ENCODE measurements around the gene NUP210L. TPM values are rescaled to one million over a fixed set of nuclear protein-coding genes. Genes with fewer than 3 reads are reported as not detected.

The NUP210L gene
- total RNA-seq, 1 donor from 2014 or later = not detected

DNA sequence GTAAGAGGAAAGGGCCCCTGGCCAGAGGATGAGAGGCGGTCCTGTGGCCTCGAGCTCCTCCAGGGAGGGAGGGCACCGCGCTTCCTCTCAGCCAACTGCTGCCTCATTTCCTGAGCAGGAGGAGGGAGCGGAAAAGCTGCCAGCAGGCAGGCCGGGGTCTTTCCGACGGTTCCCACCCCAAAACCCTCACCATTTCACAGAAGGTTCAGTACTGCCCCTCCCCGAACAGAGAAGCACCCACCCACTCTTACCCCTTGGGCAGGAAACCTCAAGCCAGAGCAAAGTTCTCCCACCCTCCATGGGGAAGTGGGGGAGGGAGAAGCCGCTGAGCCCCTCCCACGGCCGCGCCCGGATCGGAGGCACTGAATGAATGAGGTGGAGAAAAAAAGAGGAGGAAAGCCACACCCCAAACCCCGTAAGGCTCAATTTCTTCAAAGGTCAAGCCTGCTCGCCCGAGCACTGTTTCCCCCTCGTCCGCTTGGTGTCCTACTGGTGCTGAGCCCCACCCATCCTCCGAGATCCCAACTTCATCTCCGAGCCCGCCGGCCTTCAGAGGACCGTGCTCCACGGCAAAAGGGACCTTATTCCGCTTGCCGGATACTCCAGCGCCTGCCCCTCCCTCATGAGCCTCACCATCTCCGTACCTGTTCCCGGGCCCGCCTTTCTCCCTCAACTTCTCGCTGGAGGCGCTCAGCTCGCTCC is 27.6 kb upstream of the NUP210L start:
- Histone ChIP-seq H3K36me3 (ENCODE audit: control insufficient read depth, insufficient read depth, low read length) (no peaks in the 10 kb centered on the region), H3K27me3 (ENCODE audit: control insufficient read depth, insufficient read depth, low read length) (no peaks in the 10 kb centered on the region), H3K4me3 (ENCODE audit: low read depth, low read length) (peak overlapping the region; percentile 68)
- TF ChIP-seq, protein P1, sequence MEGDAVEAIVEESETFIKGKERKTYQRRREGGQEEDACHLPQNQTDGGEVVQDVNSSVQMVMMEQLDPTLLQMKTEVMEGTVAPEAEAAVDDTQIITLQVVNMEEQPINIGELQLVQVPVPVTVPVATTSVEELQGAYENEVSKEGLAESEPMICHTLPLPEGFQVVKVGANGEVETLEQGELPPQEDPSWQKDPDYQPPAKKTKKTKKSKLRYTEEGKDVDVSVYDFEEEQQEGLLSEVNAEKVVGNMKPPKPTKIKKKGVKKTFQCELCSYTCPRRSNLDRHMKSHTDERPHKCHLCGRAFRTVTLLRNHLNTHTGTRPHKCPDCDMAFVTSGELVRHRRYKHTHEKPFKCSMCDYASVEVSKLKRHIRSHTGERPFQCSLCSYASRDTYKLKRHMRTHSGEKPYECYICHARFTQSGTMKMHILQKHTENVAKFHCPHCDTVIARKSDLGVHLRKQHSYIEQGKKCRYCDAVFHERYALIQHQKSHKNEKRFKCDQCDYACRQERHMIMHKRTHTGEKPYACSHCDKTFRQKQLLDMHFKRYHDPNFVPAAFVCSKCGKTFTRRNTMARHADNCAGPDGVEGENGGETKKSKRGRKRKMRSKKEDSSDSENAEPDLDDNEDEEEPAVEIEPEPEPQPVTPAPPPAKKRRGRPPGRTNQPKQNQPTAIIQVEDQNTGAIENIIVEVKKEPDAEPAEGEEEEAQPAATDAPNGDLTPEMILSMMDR (IDR thresholded peaks at IDR 0.05; ENCODE audit: insufficient read depth, low read length, poor library complexity, severe bottlenecking) = no peak
- DNase-seq (ENCODE audit: low read depth) = no peak

DNA sequence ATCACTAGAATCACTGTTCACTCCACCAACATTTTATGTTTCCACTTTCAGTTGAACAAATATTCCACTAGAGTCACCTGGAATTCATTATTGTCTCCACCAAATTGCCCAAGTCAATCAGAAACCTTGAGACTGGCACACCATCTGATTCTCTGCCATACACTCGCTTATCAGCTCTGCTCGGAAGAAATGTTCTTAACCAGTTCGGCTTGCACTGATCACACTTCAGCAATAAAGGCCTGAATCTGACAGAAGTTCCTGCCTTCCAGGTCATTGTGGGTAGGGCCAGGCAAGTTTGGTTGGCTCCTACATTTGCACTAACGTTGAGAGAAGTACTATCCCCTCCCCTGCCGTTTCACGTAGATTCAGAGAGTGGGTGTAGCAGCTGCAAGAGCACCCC is 27.1 kb upstream of the NUP210L start:
- peak overlapping the region; percentile 68 for H3K4me3 ChIP-seq (ENCODE audit: low read depth, low read length)
- no peak for DNase-seq (ENCODE audit: low read depth)
- TF ChIP-seq, protein P1 (IDR thresholded peaks at IDR 0.05; ENCODE audit: insufficient read depth, low read length, poor library complexity, severe bottlenecking) = no peak
- no peaks in the 10 kb centered on the region for H3K27me3 ChIP-seq (ENCODE audit: control insufficient read depth, insufficient read depth, low read length)
- no peaks in the 10 kb centered on the region for H3K36me3 ChIP-seq (ENCODE audit: control insufficient read depth, insufficient read depth, low read length)

DNA sequence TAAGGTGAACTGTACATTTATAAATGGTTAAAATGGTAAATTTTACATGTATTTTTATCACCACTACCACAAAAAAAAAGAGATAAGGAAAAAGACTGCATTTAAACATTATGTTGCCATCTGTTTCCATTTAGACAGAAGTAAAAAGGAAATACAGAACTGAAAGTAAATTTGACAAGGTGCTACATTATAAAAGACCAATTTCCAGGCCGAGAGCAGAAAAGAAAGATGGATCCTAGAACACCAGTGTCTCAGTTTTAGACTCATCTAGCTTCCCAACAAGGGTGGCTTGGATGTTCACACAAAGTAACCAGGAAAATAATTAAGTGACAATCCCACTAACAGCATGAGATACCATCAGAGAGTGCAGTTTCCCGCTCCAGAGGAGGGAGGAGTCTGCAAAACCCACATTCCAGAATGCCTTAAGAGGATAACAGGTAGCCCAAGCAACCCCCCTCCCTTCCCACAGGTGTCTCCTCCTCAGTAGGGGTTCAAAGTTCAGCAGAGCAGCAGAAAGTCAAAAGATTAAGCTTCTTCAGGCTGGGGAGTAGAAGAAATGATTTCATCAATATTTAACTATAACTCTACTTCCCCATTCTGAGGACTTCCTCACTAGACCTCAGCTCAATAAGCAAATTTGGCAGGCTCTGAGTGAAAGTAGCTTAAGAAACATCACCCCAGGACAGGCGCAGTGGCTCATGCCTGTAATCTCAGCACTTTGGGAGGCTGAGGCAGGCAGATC is 25.2 kb upstream of the NUP210L start:
- Histone ChIP-seq H3K27me3 (ENCODE audit: control insufficient read depth, insufficient read depth, low read length) (no peaks in the 10 kb centered on the region), H3K36me3 (ENCODE audit: control insufficient read depth, insufficient read depth, low read length) (no peaks in the 10 kb centered on the region), H3K4me3 (ENCODE audit: low read depth, low read length) (no peak overlapping the region)
- DNase-seq (ENCODE audit: low read depth) = no peak
- TF ChIP-seq, protein P1 (IDR thresholded peaks at IDR 0.05; ENCODE audit: insufficient read depth, low read length, poor library complexity, severe bottlenecking) = no peak

DNA sequence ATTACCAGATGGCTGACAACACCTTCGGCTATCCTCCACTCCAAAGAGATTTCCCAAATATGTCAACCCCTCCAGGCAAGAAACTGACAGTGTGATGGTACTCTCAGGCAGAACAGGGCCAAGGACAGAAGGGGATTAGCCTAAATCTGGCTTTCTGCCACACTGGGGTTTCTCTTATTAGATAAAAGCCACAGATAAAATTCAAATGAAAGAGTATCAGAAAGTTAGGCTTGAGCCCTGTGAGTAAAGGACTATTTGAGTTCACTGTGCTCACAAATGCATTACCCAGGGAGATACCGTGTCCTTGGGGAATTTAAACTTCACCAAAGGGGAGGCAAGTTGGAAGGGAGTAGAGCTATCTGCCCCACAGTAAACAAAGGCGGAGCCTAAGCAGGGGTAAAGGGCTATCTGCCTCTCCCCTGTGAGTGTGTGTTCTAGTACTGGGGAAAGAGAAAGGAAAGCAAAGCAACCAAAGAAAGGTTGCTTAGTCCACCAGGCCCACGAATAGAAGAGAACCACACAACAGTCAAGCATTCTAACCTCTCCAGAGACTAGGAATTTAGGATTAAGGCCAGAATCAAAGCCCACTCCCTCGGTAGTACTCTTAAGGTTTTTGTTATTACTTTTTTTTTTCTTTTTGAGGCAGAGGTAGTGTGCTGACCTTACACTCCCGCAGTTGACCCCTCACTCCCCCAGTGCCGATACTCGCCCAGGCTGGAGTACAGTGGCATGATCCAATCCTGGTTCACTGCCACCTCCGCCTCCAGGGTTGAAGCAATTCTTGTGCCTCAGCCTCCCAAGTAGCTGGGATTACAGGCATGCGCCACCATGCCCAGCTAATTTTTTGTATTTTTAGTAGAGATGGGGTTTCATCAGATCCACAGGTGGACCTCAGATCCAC is 24.3 kb upstream of the NUP210L start:
- no peak overlapping the region for H3K4me3 ChIP-seq (ENCODE audit: low read depth, low read length)
- TF ChIP-seq, protein P1 (IDR thresholded peaks at IDR 0.05; ENCODE audit: insufficient read depth, low read length, poor library complexity, severe bottlenecking) = no peak
- no peaks in the 10 kb centered on the region for H3K27me3 ChIP-seq (ENCODE audit: control insufficient read depth, insufficient read depth, low read length)
- H3K36me3 ChIP-seq (ENCODE audit: control insufficient read depth, insufficient read depth, low read length) = no peaks in the 10 kb centered on the region
- no peak for DNase-seq (ENCODE audit: low read depth)

DNA sequence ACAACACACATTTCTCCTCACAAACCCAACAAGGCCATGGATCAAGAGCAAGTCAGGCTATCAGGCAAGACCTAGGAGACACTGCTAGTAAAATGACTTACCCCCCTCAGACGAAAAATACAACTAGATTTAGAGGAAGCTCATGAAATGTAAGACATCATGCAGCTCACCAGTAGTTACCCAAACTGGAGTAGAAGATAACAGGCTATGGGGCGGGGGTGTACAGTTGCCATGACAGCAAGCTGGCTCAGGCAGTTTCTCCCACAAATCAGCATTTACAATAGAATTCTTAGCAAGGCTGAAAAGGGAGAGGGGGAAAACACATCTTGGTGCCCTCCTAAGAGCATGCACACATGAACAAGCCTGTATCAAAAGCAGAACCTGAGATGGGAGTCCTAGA is 23.1 kb upstream of the NUP210L start:
- no peak overlapping the region for H3K4me3 ChIP-seq (ENCODE audit: low read depth, low read length)
- no peaks in the 10 kb centered on the region for H3K27me3 ChIP-seq (ENCODE audit: control insufficient read depth, insufficient read depth, low read length)
- TF ChIP-seq, protein P1 (IDR thresholded peaks at IDR 0.05; ENCODE audit: insufficient read depth, low read length, poor library complexity, severe bottlenecking) = no peak
- no peak for DNase-seq (ENCODE audit: low read depth)
- no peaks in the 10 kb centered on the region for H3K36me3 ChIP-seq (ENCODE audit: control insufficient read depth, insufficient read depth, low read length)

All from kidney epithelial cell (primary cell).